Hepatic stellate cell (primary cell): ENCODE results near the gene ANKRD39.

Experiments
- DNase-seq: peaks from one replicate; pipeline ENCODE4 v3.0.0; 2011; ENCODE audit warnings: low spot score

ANKRD39 gene

DNA sequence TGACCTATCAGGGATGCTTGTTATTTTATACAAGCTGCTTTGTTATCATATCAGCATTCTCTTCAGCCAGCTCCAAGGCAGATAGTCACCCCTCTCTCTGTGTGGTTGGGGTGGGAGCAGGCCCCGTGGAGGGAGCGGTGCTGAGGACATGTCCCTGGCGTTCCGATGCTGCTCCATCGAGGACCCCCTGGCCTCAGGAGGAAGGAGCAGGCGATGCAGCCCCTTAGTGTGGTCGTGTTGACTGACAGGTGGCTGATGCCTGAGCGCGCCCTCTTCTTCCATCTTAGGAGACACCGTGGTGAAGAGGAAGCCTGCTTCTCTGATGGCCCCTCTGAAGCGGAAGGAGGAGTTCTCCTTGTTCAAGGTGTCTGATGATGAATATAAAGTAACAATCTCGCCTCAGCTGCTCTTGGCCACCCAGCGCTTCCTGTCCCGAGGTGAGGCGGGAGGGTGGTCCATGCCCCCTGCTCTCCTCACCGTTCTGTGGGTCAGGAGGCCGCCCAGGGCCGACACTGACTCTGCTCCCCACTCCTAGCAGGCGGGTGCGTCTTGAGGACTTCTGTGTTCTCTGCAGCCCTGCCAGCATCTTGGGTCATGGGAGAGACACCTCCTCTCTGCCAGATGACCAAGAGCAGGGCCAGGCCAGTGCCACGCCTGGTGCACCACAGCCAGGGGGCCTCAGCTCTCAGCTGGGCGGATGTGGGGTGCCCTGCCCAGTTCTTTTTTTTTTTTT lies 31.1 kb downstream of the ANKRD39 start:
- DNase-seq = no peak

DNA sequence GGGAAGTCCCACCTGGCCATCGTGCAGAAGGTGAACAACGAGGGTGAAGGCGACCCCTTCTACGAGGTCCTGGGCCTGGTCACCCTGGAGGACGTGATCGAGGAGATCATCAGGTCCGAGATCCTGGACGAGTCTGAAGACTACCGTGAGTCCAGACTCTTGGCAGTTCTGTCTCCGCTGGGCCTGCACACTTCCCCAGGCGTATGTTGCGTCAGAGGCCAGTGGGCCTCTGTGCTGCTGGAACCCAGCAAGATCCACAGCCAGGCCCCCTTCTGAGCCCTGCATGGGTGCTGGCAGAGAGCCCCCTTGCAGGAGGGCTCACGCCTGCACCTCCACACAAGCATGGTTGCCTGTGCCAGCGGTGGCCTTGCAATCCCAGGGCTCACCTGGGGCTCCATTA lies 32.8 kb downstream of the ANKRD39 start:
- DNase-seq = no peak

DNA sequence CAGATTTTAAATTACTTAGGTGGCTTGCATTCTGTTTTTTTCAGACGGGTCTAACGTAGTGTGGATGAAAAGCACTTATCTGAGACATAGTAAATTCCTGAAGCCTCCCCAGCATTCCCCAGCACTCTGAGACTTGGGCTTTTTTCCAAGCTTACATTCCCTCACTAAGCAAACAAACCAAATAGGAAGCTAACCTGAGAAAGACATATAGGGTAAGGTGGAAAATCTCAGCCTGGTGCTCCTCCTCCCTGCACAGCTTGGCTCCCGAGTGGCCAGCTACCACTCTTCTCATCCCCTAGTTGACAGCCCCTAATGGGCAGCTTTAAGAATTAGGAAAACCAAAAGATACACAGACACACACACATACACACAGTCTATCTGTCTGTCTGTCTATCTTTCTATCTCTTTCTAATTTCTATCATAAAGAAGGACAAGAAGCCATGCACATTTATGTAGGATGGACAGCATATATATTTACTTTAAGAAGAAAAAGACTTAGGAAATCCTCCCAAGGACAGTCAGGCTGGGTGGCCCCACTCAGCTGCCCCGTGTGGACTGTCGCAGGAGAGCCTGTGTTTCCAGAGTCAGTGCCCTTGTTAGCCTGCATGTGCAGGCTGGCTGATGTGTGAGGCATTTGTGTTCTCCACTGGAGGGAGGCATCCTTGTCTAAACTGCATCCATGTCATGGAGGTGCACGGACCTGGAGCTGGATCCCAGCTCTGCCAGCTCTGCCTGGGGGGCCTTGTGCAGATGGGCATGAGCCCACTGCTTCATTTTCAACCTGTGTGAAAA lies 33.5 kb downstream of the ANKRD39 start:
- peak; percentile 54 for DNase-seq

DNA sequence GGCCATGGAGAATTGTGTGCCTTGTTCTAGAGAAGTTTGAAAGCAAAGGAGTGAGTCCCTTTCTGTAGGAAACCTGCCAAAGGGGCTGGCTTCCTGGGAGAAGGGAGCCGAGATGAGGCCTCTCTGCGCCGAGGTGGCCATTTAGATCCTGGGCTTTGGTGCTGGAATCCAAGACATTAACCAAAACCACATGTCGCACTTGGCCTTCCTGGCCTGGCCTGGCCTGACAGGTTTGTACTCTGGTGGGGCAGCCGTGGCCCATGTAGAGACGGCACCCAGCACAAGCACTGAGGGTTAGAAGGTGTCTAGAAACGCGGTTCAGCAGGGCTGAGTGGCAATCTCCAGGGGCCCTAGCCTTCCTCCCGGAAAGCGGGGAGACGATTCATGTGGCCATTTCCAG lies 34.6 kb downstream of the ANKRD39 start:
- DNase-seq = no peak

DNA sequence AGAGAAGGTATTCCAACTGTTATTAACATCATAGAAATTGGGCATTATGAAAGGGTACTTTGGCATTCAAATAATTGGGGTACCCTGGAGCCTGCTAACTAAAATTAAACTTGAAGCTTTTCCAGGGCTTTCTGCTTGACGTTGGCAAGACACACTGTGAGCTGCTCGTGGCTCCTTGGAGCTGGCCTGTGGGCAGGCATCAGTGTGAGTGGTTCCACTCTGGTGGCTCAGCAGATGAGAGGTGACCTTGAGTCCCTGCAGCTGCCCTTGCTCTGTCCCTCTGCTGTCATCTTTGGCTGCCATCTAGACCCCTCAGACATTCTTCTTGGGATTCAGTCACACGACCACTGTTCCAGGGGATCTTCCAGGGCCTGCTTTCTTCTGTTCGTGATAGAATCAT lies 35.0 kb downstream of the ANKRD39 start:
- no peak for DNase-seq

DNA sequence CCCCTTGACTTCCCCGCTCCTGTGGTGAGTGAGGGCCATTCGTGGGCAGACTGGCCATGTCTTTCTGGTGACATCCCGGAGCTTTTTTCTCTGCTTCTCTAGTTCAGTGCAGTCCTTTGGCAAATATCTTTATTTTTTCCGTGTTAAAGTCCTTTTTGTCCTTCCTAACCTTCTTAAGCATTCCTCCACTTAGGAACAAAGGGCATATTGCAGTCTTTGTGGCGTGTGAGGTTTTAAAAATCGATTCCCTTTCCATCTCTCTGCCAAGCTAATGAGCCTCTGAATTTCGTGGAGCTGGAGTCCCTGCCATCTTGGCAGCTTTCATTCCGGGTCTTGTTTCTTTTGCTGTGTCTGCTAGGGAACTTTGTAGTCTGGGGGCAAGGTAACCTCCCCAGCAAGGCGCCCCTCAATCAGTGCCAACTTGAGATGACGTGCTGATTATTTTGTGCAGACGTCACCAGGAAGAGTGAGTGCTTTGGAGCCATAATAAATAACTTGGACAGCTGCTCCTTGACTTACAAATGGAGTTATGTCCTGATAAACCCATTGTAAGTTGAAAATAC lies 36.6 kb downstream of the ANKRD39 start:
- no peak for DNase-seq

DNA sequence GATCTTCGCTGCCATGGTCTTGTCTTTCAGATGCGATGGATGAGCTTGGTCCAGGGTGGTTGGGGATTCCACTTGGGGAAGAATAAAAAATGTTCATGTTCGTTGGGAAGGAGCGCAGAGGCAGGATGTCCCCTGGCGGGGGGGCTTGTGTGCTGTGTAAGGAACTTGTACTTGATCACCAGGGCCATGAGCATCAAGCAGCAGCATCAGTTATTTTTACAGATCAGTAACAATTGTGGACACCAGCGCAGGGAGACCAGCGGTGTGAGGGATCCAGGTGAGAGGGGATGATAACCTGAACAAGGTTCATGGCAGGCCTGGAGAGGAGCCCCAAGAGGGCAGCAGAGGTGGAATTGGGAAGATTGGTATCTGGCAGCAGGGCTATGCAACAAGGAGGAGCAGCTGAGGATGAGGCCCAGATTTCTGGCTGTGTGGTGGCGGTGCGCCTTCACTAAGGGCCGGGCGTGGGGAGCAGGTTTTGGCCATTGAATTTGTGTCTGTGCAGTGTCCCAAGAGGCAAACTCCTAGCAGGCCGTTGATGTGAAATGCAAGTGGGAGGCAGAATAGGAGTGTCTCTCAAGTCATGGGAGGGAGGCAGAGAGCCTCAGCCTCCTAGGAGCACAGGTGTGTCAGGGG lies 37.8 kb downstream of the ANKRD39 start:
- no peak for DNase-seq

DNA sequence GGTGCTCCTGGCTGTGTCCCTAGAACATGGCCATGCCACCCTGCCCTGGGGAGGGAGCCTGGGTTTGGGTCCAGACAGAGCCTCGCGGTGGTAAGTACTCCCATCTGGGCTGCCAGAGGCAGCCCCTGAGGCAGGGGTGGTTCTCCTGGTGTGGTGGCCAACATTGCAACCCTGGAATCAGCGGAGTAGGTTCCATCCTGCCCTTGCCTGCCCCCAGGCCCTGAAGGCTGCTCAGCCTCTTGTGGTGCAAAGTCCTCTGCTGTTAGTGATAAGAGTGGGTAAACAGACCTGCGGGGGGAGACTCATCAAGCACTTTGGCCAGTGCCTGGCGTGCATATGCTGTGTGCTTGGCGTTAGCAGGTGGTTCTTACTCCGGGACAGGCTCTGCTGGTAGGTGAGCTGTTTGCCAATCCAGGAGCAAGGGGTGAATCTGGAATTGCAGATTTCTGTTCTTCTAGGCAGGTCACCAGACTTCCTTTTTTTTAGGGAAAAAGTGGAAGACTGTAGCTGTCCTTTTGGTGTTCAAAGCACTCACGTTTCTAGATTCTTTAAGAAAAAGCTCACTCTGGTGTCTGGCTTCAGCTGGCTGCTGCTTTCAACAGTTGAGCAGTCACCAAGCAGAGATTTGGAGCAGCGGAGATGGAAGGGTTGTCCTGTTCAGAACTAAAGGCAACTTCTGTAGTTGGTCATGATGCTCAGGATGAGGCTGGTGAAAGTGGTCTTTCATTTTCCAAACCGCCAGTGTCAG lies 38.5 kb downstream of the ANKRD39 start:
- DNase-seq = no peak

DNA sequence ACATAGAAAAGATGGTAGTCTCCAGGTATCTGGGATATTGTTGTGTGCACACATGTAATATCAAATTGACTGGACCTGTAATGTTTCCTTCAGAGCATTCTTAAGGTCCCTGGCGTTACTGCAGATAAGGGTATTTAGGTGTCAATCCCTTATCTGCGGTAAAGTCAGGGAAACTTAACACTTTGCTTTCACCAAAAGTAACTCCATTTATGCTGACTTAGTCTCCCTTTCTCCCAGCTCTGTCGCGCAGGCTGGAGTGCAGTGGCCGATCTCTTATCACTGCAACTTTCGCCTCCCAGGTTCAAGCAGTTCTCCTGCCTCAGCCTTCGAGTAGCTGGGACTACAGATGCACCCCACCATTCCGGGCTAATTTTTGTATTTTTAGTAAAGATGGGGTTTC lies 39.9 kb downstream of the ANKRD39 start:
- DNase-seq = no peak

DNA sequence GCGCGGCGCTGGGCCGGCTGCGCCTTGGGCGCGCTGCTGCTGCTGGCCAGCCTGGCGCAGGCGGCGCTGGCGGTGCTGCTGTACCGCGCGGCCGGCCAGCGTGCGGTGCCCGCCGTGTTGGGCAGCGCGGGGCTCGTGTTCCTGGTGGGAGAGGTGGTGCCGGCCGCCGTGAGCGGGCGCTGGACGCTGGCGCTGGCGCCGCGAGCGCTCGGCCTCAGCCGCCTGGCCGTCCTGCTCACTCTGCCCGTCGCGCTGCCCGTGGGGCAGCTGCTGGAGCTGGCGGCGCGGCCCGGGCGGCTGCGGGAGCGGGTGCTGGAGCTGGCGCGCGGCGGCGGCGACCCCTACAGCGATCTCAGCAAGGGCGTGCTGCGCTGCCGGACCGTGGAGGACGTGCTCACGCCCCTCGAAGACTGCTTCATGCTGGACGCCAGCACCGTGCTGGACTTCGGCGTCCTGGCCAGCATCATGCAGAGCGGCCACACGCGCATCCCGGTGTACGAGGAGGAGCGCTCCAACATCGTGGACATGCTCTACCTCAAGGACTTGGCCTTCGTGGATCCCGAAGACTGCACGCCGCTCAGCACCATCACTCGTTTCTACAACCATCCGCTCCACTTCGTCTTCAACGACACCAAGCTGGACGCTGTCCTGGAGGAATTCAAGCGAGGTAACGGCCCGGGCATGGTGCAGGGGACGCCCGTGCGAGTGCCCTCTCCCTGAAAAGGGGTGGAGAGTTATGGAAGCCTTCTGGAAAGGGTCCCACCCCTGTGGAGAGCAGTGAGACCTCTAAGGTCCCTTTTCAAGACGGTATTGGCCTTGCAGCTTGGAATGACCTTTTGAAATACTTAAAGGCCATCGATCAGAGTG lies 40.7 kb downstream of the ANKRD39 start:
- peak; percentile 47 for DNase-seq

DNA sequence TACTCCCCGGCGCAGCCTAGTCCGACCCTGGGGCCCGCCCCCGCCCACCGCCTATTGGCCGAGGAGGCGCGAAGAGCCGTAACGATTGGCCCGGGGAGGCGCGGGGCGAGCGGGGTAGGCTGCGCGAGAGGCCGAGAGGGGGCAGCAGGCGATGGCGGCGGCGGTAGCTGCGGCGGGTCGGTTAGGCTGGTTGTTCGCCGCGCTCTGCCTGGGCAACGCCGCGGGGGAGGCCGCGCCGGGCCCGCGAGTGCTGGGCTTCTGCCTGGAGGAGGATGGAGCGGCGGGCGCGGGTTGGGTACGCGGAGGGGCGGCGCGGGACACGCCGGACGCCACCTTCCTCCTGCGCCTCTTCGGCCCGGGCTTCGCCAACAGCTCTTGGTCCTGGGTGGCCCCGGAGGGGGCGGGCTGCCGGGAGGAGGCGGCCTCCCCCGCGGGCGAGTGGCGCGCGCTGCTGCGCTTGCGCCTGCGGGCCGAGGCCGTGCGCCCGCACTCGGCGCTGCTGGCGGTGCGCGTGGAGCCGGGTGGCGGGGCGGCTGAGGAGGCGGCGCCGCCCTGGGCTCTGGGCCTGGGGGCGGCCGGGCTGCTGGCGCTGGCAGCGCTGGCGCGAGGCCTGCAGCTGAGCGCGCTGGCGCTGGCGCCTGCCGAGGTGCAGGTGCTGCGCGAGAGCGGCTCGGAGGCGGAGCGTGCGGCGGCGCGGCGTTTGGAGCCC lies 41.5 kb downstream of the ANKRD39 start, which contains the start of gene CNNM3:
TSS of gene CNNM3 (plus strand) at position 142 of the 709 bp plus-strand sequence. CDS start at position 152, 10 bp downstream.
- peak; percentile 100 for DNase-seq

DNA sequence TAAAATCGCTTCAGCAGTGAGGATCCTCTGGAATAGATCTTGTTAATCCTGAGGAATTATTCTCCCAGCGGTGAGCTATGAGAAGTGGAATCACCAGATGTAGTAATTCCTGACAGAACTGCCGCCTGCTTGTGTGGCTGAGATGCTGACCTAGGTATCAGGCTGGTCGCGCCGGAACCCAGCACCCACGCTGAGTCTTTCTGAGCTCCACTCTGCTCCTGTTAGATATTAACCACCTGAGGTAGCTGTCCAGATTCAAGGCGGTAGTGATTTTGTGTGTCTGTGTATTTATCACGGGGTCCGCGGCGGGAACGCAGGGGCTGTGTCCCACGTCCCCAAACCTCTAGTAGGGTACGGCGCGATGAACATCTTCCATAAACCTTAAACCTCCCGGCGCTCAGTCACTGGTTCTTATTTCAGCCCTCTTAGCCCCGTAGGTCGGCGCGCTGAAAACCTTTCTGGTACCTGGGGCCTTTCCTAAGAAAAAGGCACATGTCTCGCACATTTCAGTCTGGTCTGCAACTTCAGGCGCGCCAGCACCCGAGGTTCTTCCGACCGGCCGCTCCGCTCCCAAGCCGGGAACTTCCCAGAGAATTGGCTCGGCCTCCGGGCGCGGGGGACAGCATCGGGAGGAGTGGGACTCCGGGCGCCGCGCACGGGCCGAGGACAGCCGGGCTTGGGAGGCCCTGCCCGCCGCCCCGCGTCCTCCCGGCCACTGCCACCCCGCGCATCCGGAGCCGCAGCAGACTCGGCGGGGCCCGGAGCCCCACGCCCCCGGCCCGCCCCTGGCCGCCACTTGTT lies 42.3 kb downstream of the ANKRD39 start:
- DNase-seq = peak; percentile 58

DNA sequence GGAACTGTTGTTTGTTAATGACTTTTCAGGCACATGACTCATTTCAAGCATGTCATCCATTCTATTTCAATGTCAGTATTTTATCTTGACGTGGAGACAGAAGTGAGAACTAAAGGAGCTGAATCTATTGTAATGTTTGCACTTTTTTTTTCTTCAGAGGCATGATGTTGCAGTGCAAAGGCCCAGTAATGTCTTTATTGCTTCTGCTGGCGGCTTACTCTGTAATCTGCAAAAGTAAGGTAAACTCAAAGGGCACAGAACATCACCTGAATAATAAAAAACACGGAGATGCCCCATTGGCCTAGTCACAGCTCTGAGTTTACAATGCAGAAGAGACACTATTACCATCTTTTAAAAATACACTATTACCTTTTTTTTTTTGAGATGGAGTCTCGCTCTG lies 44.2 kb downstream of the ANKRD39 start:
- DNase-seq = no peak

DNA sequence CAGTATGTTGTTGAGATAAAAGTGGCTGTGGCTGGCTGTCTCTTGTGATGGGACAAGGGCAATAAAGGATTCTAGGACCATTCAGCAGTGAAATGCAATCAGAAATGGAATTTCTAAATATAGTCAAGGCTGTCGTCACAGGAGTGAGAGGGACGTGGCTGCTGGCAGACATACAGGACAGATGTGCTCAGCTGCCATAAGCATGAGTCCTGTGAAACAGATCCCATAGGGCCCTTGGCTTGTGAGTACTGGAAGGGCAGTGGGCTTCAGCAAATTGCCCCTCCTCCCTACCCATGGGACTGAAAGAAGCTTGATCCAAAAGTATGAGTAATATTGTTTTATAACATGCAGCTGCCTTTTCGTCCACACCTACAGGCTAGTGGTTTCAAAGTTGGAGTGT lies 45.9 kb downstream of the ANKRD39 start:
- peak; percentile 39 for DNase-seq

DNA sequence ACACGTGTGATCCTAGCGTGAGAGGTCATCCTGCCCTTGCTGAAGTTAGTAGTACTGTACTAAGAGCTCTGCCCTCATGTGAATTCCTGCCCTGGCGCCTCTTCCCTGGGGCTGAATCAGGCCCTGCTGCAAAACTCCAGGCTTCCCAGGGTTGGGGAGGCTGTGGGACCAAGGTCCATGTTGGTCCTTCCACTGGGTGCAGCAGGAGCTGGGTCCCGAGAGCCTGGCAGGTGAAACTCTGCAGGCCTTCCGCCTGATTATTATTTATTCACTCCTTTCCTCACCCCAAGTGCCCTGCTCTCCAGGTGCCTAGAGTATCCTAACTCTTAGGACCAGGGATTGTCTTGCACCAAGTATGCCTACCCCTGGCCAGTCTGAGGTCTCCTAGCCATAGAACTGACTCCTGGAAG lies 47.0 kb downstream of the ANKRD39 start:
- DNase-seq = no peak

DNA sequence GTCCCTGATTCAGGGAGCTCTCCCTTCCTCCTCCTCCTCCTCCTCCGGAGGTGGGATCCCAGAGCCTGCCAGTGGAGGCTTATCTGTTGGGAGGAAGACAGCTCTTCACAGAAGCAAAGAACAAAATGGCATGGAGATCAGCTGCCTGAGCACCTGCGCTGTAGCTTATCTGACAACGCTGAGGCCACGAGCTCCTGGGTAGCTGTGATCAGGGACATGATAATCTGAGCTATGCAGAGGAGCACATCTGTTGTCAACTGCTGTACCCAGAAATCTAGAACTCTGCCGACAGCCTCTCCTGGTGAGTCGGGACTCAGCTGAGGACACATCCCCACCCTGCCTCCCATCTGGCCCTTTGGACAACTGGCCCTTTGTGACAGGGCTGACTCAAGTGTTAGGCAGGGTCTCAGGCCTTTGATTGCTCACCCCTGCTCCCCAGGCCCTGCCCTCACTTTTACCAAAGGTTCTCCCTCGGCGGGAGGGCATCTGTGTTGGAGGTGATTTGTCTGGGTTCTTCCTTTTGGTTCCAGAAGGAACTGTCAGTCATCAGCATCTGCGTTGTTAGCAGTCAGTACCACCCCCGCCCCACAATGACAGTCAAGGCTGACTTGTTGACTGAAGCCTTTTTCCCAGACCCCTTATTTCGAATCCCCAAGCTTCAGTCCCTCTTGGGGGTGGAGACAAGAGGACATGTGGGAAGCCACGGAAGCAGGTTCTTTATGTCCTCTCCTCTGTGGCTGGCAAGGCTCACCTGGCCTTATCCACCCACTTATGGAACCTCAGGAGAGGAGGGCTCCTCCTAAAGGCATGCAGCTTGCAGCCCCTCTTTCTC lies 47.6 kb downstream of the ANKRD39 start:
- DNase-seq = no peak

DNA sequence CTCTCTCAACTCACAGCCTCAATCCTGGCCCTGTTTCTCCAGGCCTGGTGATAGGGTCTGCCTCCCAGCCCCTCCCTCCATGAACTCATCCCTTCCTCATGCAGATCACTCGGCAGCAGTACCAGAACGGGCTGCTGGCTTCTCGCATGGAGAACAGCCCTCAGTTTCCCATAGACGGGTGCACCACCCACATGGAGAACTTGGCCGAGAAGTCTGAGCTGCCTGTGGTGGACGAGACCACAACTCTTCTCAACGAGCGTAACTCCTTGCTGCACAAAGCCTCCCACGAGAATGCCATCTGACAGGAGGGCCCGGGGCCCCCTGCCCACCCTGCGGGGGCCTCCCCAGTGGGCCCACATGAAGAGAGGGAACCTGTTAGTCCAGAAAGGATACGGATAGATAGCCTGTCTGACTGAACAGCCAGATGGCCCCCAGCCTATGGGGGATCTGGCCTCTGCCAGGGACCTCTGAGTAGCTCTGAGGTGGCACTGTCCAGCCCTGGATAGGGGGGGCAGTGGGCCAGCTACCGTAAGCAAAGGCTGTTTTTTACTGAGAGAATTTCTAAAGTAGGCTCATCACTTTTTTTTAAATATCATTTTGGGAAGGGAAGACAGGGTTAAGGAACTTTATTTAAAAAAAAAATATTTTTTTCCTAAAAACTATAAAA lies 48.5 kb downstream of the ANKRD39 start:
- no peak for DNase-seq
